HG02798 (cell line): ENCODE data around the gene SOHLH1.

Source experiments
- ATAC-seq: cut with Tn5 transposase; IDR thresholded peaks from one replicate; pipeline ENCODE4 v1.9.1; 2021; ENCODE audit warnings: mild to moderate bottlenecking; ENCODE audit not compliant: unreplicated experiment, poor library complexity

The SOHLH1 gene

GRCh38 chr9:135707252-135708138, 8.2 kb upstream of the SOHLH1 start:
- no peak for ATAC-seq

- no peak for ATAC-seq
Observed at GRCh38 chr9:135706288-135706687, 7.0 kb upstream of the SOHLH1 start.

- no peak for ATAC-seq
Observed at GRCh38 chr9:135705376-135705775, 6.1 kb upstream of the SOHLH1 start.

- ATAC-seq, result no peak
Observed at GRCh38 chr9:135704483-135704882, 5.2 kb upstream of the SOHLH1 start.

GRCh38 chr9:135703726-135704125, 4.4 kb upstream of the SOHLH1 start:
- ATAC-seq, result no peak

GRCh38 chr9:135701959-135702721, 2.9 kb upstream of the SOHLH1 start, which contains the start of gene KCNT1:
Gene KCNT1 (plus strand): TSS chr9:135702185. CDS start chr9:135702259, 74 bp downstream.
- no peak for ATAC-seq

GRCh38 chr9:135701067-135701958, 2.0 kb upstream of the SOHLH1 start:
- no peak for ATAC-seq

GRCh38 chr9:135700525-135700924, 1.2 kb upstream of the SOHLH1 start:
- no peak for ATAC-seq

- ATAC-seq, result no peak
Observed at GRCh38 chr9:135698767-135699166, 514 bp downstream of the SOHLH1 start.

GRCh38 chr9:135698236-135698635, 1.0 kb downstream of the SOHLH1 start:
- ATAC-seq, result no peak

GRCh38 chr9:135697226-135697625, 2.1 kb downstream of the SOHLH1 start:
- ATAC-seq, result no peak

- ATAC-seq, result no peak
Observed at GRCh38 chr9:135696446-135696845, 2.8 kb downstream of the SOHLH1 start.

GRCh38 chr9:135695642-135696041, 3.6 kb downstream of the SOHLH1 start:
- no peak for ATAC-seq

- ATAC-seq, result no peak
Observed at GRCh38 chr9:135695036-135695435, 4.2 kb downstream of the SOHLH1 start.

- no peak for ATAC-seq
Observed at GRCh38 chr9:135694414-135694813, 4.9 kb downstream of the SOHLH1 start.

GRCh38 chr9:135693771-135694170, 5.5 kb downstream of the SOHLH1 start:
- no peak for ATAC-seq

GRCh38 chr9:135693265-135693664, 6.0 kb downstream of the SOHLH1 start:
- no peak for ATAC-seq

- no peak for ATAC-seq
Observed at GRCh38 chr9:135692410-135692809, 6.9 kb downstream of the SOHLH1 start.

GRCh38 chr9:135690836-135691570, 8.3 kb downstream of the SOHLH1 start:
- no peak for ATAC-seq

GRCh38 chr9:135689011-135689410, 10.3 kb downstream of the SOHLH1 start:
- no peak for ATAC-seq
